VCaP (cell line): ENCODE measurements around the gene LEO1.
A peak's percentile ranks its signal among the peaks of the same experiment; 100 is the strongest.

Experiments used
- H3K27ac ChIP-seq: fragments of 450-650 bp; 2 replicates; pipeline ENCODE4 v1.5.1; 2017
- TF ChIP-seq, protein P1 (sequence below): fragments of 450-650 bp; conservative IDR thresholded peaks from 2 replicates; pipeline ENCODE4 v1.5.1; 2017; ENCODE audit warnings: mild to moderate bottlenecking, moderate library complexity

Gene LEO1

DNA sequence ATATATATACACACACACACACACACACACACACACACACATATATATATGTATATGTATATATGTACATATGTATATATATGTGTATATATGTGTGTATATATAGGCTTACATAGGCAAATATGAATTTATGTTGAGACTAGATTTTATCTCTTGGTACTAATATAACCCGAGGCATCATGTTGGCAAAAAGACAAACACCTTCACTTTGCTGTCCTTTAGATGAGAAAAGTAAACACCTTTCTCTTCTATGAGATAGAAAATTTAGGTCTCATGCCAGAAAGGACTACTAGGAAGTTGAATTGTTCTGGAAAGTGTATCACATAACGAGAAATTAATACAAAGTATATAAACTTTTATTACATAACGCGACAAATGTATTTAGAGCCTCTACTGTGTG is 19.6 kb upstream of the LEO1 start:
- TF ChIP-seq, protein P1, sequence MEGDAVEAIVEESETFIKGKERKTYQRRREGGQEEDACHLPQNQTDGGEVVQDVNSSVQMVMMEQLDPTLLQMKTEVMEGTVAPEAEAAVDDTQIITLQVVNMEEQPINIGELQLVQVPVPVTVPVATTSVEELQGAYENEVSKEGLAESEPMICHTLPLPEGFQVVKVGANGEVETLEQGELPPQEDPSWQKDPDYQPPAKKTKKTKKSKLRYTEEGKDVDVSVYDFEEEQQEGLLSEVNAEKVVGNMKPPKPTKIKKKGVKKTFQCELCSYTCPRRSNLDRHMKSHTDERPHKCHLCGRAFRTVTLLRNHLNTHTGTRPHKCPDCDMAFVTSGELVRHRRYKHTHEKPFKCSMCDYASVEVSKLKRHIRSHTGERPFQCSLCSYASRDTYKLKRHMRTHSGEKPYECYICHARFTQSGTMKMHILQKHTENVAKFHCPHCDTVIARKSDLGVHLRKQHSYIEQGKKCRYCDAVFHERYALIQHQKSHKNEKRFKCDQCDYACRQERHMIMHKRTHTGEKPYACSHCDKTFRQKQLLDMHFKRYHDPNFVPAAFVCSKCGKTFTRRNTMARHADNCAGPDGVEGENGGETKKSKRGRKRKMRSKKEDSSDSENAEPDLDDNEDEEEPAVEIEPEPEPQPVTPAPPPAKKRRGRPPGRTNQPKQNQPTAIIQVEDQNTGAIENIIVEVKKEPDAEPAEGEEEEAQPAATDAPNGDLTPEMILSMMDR = no peak
- H3K27ac ChIP-seq = peak overlapping the region; percentile 55

DNA sequence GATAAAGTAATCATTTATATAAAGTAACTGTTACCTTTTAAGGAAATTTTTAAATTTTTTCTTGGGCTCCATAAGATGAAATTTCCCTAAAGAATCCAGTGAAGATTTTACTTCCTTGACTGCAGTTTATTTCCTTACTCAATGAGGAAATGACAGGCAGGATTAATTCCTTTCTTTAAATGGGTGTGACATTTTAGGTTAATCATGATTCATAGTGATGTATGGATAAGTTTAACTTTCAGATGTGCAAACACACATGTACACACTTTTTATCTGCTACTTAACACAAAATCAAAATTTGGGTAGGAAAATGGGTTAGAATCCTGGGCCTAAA is 11.2 kb upstream of the LEO1 start:
- H3K27ac ChIP-seq = peak overlapping the region; percentile 82
- TF ChIP-seq, protein P1 = no peak

DNA sequence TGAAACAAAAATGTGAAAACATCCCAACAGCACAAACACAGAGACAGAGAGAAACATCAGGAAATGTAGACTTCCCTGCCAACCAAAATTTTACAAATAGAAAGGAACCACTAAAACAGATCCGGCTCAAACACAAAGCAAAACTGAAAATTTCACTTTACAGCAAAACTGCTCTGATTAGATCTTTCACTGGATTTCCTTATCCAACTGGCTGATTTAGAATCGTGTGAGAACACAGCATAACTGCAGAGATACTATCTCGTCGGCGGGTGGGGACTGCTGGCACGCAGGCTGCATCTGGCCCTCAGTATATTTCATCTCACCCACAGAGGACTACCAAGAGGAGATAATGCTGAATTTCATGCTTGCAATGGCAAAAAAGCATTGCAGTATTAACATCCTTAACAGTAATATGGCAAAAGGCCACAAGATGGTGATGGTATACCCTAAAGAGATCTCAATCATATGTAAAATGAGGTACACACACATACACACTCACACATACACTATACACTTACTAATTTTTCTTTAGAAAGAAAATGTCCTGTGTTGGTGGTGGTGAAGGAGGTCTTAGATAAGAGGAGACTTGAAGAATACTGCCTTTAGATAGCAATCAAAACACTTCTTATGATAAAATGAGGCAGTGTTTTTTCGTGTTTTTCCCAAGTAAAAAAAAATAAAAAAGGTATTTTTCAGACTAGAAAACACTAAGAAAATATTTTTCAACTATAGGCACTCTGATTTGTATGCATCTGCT is 10.6 kb upstream of the LEO1 start:
- H3K27ac ChIP-seq = peak overlapping the region; percentile 82
- TF ChIP-seq, protein P1 = peak; percentile 67

DNA sequence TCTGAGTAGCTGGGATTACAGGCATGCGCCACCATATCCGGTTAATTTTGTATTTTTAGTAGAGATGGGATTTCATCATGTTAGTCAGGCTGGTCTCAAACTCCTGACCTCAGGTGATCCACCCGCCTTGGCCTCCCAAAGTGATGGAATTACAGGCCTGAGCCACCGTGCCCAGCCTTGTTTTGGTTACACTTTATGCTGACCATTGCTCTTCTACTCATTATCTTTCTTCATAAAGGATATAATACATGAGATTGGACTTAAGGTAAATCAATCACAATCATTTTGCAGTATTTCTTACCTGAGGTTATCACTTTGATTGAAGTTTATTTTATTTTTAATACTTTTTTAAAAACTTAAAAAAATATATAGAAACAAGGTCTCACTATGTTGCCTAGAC is 2.2 kb upstream of the LEO1 start:
- TF ChIP-seq, protein P1 = no peak
- no peak overlapping the region for H3K27ac ChIP-seq

DNA sequence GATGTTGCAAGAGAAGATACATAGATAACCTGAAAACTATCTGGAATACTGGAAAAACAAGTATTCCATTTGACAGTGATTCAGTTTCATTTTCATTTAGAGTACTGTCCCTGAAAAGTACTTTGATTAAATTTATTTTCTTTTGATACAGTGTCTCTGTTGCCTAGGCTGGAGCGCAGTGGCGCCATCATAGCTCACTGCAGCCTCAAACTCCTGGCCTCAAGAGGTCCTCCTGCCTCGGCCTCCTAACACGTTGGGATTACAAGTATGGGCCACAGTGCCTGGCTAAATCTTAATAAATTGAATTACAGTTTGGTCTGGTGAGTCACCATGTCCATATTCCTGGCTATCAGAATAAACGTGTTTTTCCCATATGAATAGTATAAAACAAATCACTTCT is 1.6 kb upstream of the LEO1 start:
- TF ChIP-seq, protein P1 = no peak
- H3K27ac ChIP-seq = no peak overlapping the region

DNA sequence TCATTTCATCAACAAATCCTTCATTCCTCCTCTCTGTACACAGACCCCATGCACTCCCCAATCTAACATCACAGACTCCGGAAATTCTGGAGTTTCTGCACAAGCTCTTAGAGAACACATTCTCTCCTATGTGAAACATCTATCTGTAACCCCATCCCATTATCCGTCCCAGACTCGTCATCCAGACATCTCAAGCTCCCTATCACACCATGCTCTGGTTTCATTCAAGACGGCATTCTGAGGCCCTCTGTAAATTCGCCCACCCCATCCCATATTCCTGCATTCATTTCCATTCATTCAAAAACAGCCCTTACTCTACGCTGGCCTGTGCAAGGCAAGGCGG is 575 bp downstream of the LEO1 start:
- peak overlapping the region; percentile 93 for H3K27ac ChIP-seq
- TF ChIP-seq, protein P1 = no peak

DNA sequence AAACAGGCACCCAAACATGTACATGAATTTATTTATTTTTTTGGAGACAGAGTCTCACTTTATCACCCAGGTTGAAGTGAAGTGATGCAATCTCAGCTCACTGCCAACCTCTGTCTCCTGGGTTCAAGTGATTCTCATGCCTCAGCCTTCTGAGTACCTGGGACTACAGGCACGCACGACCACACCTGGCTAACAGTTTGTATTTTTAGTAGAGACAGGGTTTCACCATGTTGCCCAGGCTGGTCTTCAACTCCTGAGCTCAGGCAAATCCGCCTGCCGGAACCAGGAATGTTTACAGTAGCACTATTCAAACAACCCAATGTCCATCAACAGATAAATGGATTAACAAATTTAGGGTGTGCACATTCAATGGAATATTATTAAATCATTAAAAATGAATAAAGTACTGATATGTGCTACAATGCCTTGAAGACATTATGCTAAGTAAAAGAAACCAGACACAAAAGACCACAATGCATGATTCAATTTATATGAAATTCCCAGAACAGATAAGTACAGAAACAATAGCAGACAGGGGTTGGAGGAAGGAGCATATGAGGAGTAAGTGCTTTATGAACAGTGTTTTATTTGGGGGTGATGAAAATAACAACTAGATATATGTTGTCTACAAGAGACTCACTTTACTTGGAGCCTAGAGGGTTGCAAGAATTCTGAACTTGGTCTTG is 1.3 kb downstream of the LEO1 start:
- H3K27ac ChIP-seq = peak overlapping the region; percentile 93
- TF ChIP-seq, protein P1 = no peak
